NCI-H187 treated with DMSO at 0.1 percent for 48 hours (cell line): ENCODE measurements around the gene HBZ.
"Not testable (repeated sequence)": the region's sequence is repeated elsewhere in the genome, so short reads cannot be mapped to it uniquely, and the experiment has no call there.

Experiments used
- DNase-seq: peaks from one replicate; lab custom pipeline; 2025; lab: John Stamatoyannopoulos, UW

Gene HBZ

DNA sequence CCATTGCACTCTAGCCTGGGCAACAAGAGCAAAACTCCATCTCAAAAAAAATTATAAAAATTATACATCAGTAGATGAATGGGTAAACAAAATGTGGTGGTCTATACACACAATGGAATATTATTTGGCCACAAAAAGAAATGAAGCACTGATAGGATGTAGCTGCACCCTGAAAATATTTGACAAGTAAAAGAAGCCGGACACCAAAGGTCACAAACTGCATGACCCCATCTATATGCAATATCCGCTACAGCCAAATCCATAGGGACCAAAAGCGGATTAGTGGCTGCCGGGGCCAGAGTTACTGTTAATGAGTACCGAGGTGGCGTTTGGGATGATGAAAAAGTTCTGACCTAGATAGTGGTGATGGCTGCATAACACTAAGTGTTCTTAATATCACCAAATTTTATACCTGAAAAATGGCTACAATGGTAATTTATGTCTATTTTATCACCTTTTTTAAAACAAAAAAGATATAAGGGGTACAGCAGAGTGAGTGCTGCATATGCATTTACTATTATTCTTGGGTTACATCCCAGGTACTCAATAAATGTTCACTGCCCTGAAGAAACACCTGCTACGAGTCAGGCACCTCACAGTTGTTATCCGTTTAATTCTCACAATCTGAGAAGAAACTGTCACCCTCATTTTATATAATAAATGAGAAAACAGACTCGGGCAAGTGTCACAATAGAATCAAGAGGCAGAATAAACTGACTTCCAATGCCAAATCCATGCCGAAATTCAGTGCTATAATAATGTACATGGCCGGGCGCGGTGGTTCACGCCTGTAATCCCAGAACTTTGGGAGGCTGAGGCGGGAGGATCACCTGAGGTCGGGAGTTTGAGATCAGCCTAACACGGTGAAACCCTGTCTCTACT is 27.0 kb downstream of the HBZ start:
- no peak for DNase-seq

DNA sequence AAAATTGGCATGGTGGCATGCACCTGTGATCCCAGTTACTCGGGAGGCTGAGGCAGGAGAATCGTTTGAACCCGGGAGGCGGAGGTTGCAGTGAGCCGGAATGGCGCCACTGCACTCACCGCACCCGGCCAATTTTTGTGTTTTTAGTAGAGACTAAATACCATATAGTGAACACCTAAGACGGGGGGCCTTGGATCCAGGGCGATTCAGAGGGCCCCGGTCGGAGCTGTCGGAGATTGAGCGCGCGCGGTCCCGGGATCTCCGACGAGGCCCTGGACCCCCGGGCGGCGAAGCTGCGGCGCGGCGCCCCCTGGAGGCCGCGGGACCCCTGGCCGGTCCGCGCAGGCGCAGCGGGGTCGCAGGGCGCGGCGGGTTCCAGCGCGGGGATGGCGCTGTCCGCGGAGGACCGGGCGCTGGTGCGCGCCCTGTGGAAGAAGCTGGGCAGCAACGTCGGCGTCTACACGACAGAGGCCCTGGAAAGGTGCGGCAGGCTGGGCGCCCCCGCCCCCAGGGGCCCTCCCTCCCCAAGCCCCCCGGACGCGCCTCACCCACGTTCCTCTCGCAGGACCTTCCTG is 27.7 kb downstream of the HBZ start, which contains the start of gene HBQ1:
TSS of gene HBQ1 (plus strand) at position 359 of the 575 bp plus-strand sequence. CDS start at position 387, 28 bp downstream.
- no peak for DNase-seq

DNA sequence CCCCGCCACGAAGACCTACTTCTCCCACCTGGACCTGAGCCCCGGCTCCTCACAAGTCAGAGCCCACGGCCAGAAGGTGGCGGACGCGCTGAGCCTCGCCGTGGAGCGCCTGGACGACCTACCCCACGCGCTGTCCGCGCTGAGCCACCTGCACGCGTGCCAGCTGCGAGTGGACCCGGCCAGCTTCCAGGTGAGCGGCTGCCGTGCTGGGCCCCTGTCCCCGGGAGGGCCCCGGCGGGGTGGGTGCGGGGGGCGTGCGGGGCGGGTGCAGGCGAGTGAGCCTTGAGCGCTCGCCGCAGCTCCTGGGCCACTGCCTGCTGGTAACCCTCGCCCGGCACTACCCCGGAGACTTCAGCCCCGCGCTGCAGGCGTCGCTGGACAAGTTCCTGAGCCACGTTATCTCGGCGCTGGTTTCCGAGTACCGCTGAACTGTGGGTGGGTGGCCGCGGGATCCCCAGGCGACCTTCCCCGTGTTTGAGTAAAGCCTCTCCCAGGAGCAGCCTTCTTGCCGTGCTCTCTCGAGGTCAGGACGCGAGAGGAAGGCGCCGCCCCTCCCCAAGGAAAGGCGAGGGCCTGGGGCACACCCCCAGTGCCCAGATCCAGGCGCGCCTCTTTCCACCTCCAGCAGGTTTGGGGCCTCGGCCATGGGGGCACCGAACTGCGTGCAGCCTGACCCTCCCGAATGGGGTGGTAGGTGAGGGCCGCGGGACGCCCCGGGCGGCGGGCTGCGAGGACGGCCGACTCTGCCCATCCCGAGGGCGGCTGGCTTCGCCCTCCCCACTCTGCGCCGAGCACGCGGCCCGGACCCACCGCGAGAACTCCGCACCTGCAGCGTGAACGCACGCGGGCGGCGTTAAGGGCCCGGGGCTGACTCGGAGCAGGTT is 28.5 kb downstream of the HBZ start:
- no peak for DNase-seq

DNA sequence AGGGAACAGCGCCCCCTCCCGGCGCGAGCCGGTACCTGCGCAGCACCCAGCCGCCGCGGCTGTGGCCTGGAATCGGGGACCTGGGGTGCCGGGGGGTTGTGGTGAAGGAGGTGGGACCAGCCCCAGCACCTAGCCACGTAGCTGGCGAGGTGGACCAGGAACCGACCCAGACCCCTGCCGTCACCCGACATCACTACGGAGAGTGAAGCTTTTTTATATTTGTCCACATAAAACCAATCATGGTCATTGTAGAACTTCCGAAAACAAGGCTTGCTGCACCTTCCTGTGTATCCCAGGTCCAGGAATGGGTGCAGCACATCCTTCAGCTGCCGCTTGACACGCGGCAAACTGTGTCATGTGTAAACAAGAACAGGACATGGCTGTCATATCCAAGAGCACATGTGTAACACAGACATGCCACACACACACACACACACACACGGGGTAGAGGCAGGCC is 29.1 kb downstream of the HBZ start:
- DNase-seq = no peak

DNA sequence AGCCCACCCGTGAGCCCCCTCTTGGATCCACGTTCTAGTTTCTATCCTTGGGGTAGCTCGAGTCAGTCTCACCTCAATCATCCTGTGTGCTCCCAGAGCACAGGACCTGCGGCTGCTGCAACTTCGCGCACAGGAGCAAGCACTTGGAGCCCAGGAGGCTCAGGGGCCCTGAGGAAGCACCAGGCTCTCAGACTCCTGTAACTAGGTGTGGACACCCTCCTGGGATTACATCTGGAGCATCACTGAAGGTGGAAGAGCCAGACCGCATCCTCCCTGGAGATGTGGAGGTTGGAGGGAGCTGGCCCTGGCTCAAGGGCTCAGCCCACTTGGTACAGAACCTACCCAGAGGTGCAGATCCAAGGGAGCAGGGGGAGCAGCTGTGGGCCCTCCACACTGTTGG is 30.6 kb downstream of the HBZ start:
- DNase-seq = no peak

DNA sequence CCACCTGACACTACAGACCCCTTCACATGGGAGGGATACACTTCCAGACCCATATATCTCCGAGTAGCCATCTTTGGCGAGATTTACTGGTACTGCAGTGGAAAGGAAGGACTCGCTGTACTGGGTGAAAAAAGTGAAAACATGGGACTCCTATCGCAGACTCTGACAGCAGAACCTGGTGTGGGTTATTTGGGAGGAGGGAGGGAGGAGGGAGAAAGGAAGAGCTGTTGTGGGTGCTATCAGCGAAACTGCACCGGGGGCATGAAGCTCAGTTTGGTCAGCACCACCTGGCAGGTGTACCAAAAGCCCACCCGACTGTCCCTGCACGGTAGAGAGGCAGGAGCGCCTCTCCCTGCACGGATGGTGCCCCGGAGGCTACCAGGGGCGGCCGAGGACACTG is 32.8 kb downstream of the HBZ start:
- DNase-seq = no peak

DNA sequence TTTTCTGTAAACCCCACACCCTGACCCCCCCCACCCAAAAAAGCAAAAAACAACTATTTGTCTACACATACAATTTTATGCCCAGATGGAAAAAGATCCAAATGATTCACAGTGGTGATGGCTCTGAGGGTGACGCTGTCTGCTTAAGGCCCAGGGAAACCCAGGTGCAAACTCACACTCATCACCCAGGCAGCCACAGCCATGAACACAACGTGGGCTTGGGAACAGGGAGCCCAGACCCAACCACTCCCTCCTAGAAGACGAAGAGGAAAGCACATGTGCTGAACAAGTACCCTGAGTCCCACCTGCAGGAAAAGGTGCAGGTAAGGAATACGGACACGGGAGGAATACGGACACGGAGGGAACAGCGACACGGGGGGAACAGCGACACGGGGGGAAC is 33.2 kb downstream of the HBZ start:
- no peak for DNase-seq

DNA sequence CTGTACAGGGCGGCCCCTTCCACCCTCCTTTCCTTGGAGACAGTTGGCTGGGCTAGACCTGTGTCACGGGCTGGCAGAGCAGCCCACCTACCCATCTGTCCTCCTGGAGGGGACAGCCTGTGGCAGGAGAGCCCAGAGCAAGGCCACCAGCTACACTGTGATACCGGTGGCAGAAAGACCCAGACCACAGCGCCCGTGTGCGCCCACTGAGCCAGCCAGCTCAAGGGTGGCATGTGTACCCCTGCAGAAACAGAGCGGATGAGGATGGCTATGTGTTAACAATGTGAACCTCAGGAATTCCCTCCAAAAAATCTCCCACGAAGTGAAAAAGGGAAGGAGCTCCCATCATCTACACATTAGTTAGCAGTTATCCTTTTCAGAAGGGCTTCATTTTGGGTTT is 34.9 kb downstream of the HBZ start:
- DNase-seq = no peak

DNA sequence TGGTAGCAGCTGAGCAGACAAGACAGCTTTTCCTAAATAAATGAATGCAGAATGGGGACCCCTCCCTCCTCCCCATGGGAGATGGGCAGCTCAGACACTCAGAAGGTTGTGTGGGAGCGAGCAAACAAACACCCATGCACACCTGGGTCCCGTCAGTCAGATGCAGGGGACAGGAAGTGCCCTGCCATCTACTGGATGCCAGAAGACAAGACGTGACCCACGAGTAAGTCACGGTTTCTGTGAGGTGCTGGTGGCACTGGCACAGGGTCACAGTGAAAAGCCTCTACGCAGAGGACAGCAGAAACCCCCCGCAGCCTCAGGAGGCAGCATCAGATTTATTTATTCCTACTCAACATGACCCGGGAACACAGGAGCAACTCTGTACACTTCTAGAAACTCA is 36.2 kb downstream of the HBZ start:
- no peak for DNase-seq

DNA sequence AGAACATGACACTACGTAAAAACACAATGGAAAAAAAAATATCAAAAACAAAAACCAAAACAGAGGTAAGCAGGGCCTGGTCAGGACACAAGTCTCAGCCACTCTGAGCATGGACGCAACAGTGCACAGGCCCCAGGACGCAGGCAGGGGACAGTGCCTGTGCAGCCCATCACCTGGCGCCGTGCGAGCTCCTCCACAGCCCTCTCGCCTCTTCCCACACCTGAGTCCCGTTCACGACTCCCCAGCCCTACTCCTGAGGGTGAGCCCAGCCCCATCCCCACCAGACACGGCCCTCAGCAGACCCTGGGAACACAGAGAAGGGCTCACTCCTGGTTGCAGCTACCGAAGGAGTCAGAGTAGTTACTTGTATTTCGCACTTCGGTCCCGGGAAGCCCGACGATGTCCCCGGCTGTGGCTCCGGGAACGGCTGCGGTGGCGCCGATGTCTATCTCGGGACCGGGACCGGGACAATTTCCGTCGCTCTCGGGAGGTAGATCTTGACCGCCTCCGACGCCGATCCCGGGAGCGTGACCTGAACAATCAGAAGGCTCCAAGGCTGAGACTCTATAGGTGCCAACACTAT is 37.3 kb downstream of the HBZ start:
- DNase-seq = no peak

DNA sequence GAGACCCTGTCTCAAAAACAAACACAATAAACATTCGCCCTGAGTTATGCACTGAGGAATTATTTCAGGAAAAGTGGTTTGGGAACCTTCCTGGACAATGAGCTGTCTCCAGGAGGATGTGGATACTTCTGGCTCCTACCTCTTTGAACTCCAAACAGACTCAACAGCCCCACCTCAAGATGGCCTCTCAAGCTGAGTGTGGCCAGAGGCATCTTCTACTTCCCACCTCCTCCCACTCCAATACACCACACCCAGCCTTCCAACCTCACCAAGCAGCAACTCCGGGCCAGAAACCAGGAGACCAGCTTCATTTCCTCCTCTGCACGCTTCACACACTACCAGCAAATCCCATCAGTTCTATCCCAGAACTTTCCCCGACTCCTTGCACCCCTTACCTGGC is 39.4 kb downstream of the HBZ start:
- DNase-seq = no peak

DNA sequence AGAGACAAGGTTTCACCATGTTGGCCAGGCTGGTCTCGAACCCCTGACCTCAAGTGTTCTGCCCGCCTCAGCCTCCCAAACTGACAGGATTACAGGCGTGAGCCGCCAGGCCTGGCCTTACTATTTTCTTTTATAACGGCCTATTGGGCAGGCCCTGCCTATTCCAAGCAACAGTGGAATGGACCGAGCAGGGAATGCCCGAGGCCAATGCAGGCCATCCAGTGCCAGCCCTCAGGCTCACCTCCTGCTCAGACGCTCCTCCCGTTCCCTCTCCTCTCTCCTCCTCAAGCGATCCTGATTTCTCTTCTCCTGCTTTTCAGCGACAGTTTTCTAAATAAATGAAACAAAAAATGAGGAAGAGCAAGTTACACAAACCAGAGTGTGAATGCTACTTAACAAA is 40.2 kb downstream of the HBZ start:
- DNase-seq = no peak

DNA sequence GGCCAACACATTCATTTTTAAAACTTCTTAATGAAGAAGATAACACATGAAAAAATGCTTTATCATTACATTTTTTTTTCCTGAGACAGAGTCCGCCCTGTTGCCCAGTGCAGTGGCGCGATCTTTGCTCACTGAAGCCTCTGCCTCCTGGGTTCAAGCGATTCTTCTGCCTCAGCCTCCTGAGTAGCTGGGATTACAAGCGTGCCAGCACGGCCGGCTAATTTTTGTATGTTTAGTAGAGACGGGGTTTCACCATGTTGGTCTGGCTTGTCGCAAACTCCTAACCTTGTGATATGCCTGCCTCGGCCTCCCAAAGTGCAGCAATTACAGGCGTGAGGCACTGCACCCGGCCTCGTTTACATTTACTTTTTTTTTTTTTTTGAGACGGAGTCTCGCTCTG is 41.0 kb downstream of the HBZ start:
- DNase-seq = no peak

DNA sequence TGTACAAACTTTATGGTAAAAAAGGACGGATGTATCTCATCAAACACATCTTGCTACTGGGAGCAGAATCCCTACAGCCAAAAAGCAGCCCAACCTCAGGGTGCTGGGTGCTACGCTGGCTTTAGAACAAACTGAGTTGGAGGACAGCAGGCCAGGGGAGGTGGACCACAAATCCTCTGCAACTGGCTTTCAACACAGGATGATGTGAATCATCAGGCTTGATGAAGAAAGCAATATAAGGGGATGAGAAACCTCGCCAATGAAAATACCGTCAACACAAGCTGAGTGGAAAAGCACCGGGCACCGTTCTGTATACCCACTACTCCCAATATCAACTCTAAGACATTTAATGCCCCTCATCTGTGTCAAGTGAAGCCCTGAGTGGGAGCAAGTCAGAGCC is 42.1 kb downstream of the HBZ start:
- no peak for DNase-seq

DNA sequence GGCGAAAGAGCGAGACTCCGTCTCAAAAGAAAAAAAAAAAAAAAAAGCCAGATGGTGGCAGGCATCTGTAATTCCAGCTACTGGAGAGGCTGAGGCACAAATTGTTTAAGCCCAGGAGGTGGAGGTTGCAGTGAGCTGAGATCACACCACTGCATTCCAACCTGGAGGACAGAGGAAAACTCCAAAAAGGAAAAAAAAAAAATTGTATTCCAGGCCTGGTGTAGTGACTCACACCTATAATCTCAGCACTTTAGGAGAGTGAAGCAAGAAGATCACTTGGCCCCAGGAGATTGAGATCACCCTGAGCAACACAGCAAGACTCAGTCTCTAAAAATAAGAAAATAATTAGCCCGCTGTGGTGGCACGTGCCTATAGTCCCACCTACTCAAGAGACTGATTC is 47.9 kb downstream of the HBZ start:
- no peak for DNase-seq

DNA sequence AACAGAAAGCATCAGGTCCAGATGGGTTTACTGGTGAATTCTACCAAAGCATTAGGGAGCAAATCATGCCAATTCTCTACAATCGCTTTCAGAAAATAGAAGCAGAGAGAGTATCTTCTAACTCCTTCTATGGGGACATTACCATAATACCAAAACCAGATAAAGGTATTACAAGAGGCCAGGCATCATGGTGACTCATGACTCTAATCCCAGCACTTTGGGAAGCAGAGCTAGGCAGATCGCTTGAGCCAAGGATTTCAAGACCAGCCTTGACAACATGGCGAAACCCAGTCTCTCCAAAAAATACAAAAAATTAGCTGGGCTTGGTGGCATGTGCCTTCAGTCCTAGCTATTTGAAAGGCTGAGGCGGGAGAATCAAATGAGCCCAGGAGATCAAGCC is 50.8 kb downstream of the HBZ start:
- DNase-seq = no peak

DNA sequence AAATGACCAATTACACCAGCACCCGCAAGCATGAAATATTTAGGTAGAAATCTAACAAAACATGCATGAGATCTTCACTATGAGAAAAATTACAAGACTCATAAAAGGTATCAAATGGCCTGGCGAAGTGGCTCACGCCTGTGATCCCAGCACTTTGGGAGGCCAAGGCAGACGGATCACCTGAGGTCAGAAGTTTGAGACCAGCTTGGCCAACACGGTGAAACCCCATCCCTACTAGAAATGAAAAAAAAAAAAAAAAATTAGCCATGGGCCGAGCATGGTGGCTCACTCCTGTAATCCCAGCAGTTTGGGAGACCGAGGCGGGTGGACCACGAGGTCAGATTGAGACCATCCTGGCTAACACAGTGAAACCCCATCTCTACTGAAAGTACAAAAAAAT is 51.6 kb downstream of the HBZ start:
- DNase-seq = not testable (repeated sequence)
